ENCODE data around the gene ARID3B. TPM values are rescaled to one million over a fixed set of nuclear protein-coding genes. Genes with fewer than 3 reads are reported as not detected.
A peak's percentile ranks its signal among the peaks of the same experiment; 100 is the strongest.

The ARID3B gene
- total RNA-seq, 1 donor from 2014 or later: 3.1 TPM

GRCh38 chr15:74642734-74643664 lies 102.0 kb downstream of the ARID3B start:
- peak; percentile 21 for DNase-seq (ENCODE audit: low read depth)

GRCh38 chr15:74643665-74644204 lies 102.7 kb downstream of the ARID3B start:
- no peak for DNase-seq (ENCODE audit: low read depth)

DNA sequence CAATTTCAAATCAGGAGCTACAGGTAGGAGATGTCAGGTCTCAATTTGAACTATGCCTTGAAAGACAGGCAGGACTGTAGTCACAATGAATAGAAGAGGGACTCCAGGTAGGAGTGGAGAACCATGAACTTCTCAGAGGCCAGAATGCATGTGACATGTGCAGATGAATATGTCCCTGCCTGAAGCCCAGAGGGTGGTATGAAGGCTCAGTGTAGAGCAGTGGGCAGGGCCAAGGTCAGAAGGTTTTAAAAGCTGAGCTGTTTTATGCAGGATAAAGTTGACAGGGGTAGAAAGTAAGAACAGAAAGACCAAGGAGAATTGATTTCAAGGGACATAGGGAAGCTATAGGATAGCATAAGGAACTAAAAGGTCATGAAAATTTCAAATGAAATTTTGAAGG lies 105.5 kb downstream of the ARID3B start:
- DNase-seq (ENCODE audit: low read depth): no peak

Other genes with a start within 250 kb of the ARID3B start
- gene CYP11A1, start 173.6 kb upstream of the ARID3B start, total RNA-seq: 0.20 TPM in 1 of 2 replicates, not detected in the other
- 9.5 and 143 TPM in 2 replicates for gene SEMA7A, start 107.3 kb upstream of the ARID3B start, total RNA-seq
- gene UBL7, start 80.1 kb upstream of the ARID3B start, total RNA-seq: 31.2 and 40.3 TPM in 2 replicates
- gene CLK3, start 74.6 kb downstream of the ARID3B start, total RNA-seq: 74.8 and 92.0 TPM in 2 replicates
- gene EDC3, start 154.8 kb downstream of the ARID3B start, total RNA-seq: 5.4 and 16.5 TPM in 2 replicates
- 1.7 TPM in 1 of 2 replicates, not detected in the other for gene CYP1A1, start 184.3 kb downstream of the ARID3B start, total RNA-seq
- gene CYP1A2, start 207.6 kb downstream of the ARID3B start, total RNA-seq: not detected in 2 replicates
- gene CSK, start 240.9 kb downstream of the ARID3B start, total RNA-seq: 28.5 and 58.4 TPM in 2 replicates

Data from renal cortical epithelial cell (primary cell).